ENCODE data around the gene PON3.
"Not testable (repeated sequence)": the region's sequence is repeated elsewhere in the genome, so short reads cannot be mapped to it uniquely, and the experiment has no call there.

Gene PON3

GRCh38 chr7:95411666-95412065 is 15.5 kb upstream of the PON3 start:
- DNase-seq = no peak

- no peak for DNase-seq
These were observed 14.9 kb upstream of the PON3 start for GRCh38 chr7:95411036-95411435.

- no peak for DNase-seq
These were observed 11.6 kb upstream of the PON3 start for GRCh38 chr7:95407751-95408150.

GRCh38 chr7:95405800-95406199 is 9.6 kb upstream of the PON3 start:
- DNase-seq = no peak

GRCh38 chr7:95405208-95405607 is 9.0 kb upstream of the PON3 start:
- no peak for DNase-seq

- DNase-seq = no peak
These were observed 8.2 kb upstream of the PON3 start for GRCh38 chr7:95404316-95404865.

- DNase-seq = peak in 1 of 2 experiments; percentile 5
These were observed 2.2 kb upstream of the PON3 start for GRCh38 chr7:95398155-95398940.

- DNase-seq = no peak
These were observed 1.2 kb upstream of the PON3 start for GRCh38 chr7:95397381-95397780.

GRCh38 chr7:95395755-95396135 is 430 bp downstream of the PON3 start:
- DNase-seq = no peak

GRCh38 chr7:95394370-95394769 is 1.8 kb downstream of the PON3 start:
- DNase-seq = no peak

- no peak for DNase-seq
These were observed 4.4 kb downstream of the PON3 start for GRCh38 chr7:95391761-95392160.

GRCh38 chr7:95389516-95389915 is 6.7 kb downstream of the PON3 start:
- DNase-seq = no peak

- DNase-seq = not testable (repeated sequence)
These were observed 16.7 kb downstream of the PON3 start for GRCh38 chr7:95379457-95379856.

- DNase-seq = no peak
These were observed 19.4 kb downstream of the PON3 start for GRCh38 chr7:95376632-95377400.

- DNase-seq = no peak
These were observed 20.5 kb downstream of the PON3 start for GRCh38 chr7:95375591-95376257.

GRCh38 chr7:95373323-95373722 is 22.9 kb downstream of the PON3 start:
- no peak for DNase-seq

- DNase-seq = no peak
These were observed 27.9 kb downstream of the PON3 start for GRCh38 chr7:95368235-95368634.

- no peak for DNase-seq
These were observed 28.6 kb downstream of the PON3 start for GRCh38 chr7:95367606-95368005.

GRCh38 chr7:95365151-95365550 is 31.0 kb downstream of the PON3 start:
- DNase-seq = no peak

- DNase-seq = no peak
These were observed 38.6 kb downstream of the PON3 start for GRCh38 chr7:95357623-95358022.

GRCh38 chr7:95342642-95343307 is 53.4 kb downstream of the PON3 start:
- peak in 1 of 2 experiments; percentile 6 for DNase-seq

- no peak for DNase-seq
These were observed 54.1 kb downstream of the PON3 start for GRCh38 chr7:95342029-95342428.

GRCh38 chr7:95340491-95340890 is 55.7 kb downstream of the PON3 start:
- DNase-seq = no peak
